Rectal smooth muscle tissue (tissue), 1 donor: ENCODE data around the gene RFT1.

Experiments
- H3K27ac ChIP-seq: one replicate; pipeline ENCODE4 v1.7.0; 2013; ENCODE audit warnings: low read depth, low read length, inconsistent platforms
- H3K27me3 ChIP-seq: one replicate; pipeline ENCODE4 v1.7.0; 2013; ENCODE audit warnings: low read length; ENCODE audit not compliant: control insufficient read depth, insufficient read depth
- H3K36me3 ChIP-seq: one replicate; pipeline ENCODE4 v1.7.0; 2013; ENCODE audit warnings: low read length; ENCODE audit not compliant: control insufficient read depth, insufficient read depth
- H3K4me1 ChIP-seq: one replicate; pipeline ENCODE4 v1.7.0; 2013; ENCODE audit warnings: low read length; ENCODE audit not compliant: control insufficient read depth, insufficient read depth
- H3K4me3 ChIP-seq: one replicate; pipeline ENCODE4 v1.7.0; 2013; ENCODE audit warnings: low read length
- H3K9ac ChIP-seq: one replicate; pipeline ENCODE4 v1.7.0; 2013; ENCODE audit warnings: low read length

Gene RFT1

GRCh38 chr3:53046171-53047170 lies 83.8 kb downstream of the RFT1 start:
- H3K9ac ChIP-seq = no peak overlapping the region
- H3K36me3 ChIP-seq = no peaks in the 10 kb centered on the region
- peak overlapping the region; percentile 73 for H3K27ac ChIP-seq
- H3K4me1 ChIP-seq = peaks cover 4% of the 10 kb centered on the region
- peak overlapping the region; percentile 74 for H3K4me3 ChIP-seq
- no peaks in the 10 kb centered on the region for H3K27me3 ChIP-seq

DNA sequence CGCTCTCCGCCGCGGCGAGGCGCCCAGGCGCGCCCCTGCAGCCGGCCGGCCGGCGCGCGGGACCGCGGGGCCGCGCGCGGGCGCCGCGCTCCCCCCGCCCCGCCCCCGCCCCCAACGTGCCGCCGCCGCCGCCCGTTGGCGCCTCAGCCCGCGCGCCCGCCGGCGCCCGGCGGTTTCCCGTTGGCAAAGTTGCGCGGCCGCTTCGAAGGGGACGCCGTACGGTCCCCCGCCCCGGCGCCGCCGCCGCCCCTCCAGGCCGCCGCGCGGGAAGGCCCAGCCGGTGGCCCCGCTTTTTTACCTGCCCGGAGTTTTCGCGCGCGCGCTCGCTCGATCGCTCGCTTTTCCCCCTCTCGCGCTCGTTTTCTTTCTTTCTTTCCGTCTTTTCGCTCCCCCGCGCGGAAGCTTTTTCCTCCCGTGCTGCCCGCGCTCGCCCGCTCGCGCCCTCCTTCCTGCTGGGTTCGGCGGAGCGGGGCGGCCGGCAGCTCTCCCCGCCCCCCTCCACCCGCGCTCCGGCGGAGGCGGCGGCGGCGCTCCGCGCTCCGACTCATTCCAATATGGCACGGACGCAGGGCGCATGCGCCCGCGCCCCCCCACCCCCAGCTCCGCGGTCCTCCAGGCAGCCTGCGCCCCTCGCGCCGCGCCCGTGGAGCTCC lies 84.6 kb downstream of the RFT1 start, which contains the start of gene SFMBT1:
SFMBT1 (minus strand) TSS at position 556 of the 653 bp plus-strand sequence. CDS start 76,945 bp downstream, outside the sequence.
- Histone ChIP-seq H3K27ac (peak within 1 kb of the TSS; percentile 87), H3K4me3 (peak within 1 kb of the TSS; percentile 90), H3K27me3 (no peaks in the 10 kb centered on the region), H3K4me1 (peaks cover 4% of the 10 kb centered on the region), H3K36me3 (no peaks in the 10 kb centered on the region), H3K9ac (peak within 1 kb of the TSS; percentile 73)

DNA sequence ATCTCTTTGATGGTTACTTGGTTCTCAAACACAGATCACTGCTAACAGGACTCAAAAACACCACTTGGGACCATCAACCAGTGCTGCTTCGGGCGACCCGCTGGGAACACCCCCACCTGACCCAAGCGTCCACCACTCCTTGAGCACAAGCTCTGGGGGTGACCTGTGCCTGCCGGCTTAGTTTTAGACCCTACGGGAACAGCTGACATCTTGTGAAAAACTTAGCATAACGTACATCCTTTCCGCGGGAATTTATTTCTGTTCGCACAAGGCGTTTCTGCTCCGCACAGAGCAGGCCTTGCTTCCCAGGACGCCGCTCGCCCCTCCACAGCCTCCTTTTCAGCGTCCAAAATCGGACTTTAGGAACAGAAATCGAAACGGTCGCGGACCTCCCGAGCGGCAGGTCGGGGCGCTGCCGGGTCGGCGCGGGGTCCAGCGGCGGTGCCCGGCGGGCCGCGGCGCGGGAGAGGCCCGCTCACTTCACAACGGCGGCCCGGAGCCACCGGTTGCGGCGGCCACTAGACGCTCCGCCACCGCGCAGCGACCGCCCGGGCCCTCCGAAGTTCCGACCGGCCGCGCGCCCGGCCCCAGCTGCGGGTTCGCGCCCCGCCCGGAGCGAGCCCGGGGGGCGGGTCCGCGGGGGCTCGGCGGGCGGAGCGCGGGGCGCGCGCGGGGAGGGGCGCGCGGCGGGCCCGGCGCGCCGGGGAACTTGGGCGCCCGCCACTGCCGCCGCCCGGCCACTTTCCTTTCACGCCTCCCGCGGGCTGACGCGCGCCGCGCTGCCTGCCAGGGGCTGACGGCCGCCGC lies 85.3 kb downstream of the RFT1 start:
- Histone ChIP-seq H3K4me3 (peak overlapping the region; percentile 90), H3K36me3 (no peaks in the 10 kb centered on the region), H3K27ac (peak overlapping the region; percentile 87), H3K27me3 (no peaks in the 10 kb centered on the region), H3K4me1 (peaks cover 4% of the 10 kb centered on the region), H3K9ac (peak overlapping the region; percentile 28)

- H3K9ac ChIP-seq = no peak overlapping the region
- H3K27ac ChIP-seq = peak overlapping the region; percentile 87
- H3K4me3 ChIP-seq = peak overlapping the region; percentile 90
- H3K27me3 ChIP-seq = no peaks in the 10 kb centered on the region
- no peaks in the 10 kb centered on the region for H3K36me3 ChIP-seq
- H3K4me1 ChIP-seq = peaks cover 4% of the 10 kb centered on the region
Measured at GRCh38 chr3:53044371-53044710, 85.9 kb downstream of the RFT1 start.

- H3K9ac ChIP-seq = no peak overlapping the region
- H3K4me3 ChIP-seq = no peak overlapping the region
- H3K27me3 ChIP-seq = no peaks in the 10 kb centered on the region
- H3K4me1 ChIP-seq = peaks cover 4% of the 10 kb centered on the region
- no peaks in the 10 kb centered on the region for H3K36me3 ChIP-seq
- no peak overlapping the region for H3K27ac ChIP-seq
Measured at GRCh38 chr3:53043738-53044137, 86.5 kb downstream of the RFT1 start.

DNA sequence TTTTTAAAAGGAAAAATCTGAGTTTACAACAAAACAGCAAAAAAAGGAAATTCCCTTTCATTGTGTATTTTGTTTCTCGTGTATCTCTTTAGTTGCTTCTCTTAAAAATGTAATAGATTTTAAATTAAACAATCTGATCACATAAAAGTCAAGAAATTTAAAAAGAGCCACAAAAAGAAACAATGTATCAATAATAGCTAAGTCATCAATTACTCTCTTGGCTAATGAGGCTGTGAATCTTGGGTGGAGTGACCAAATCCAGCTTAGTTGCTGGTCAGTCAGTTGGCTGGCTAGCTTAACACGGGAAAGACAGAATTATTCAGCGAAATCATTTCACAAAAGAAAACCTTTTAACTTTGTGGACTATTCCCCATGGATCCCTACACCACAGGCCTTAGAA lies 87.6 kb downstream of the RFT1 start:
- H3K9ac ChIP-seq = no peak overlapping the region
- H3K4me3 ChIP-seq = no peak overlapping the region
- H3K27me3 ChIP-seq = no peaks in the 10 kb centered on the region
- H3K4me1 ChIP-seq = peaks cover 4% of the 10 kb centered on the region
- H3K27ac ChIP-seq = no peak overlapping the region
- H3K36me3 ChIP-seq = no peaks in the 10 kb centered on the region

DNA sequence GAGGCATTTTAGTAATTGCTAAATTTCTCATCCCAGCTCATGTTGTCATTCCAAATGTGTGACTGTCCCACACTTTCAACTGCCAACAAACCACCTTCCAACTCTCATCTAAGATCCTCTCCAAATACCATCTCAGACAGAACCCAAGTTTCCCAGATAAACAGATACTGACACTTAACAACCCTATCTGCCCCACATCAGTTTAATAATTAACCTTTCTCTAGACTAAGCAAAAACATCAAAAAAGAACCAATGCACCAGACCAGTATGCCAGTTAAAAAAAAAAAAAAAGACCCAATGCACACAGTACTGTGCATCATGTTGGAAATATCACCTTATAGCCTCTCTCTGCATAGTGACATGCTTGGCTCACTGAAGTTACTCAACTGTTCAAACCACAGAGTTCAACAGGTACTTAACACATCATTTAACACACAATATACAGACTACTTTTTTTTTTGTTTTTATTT lies 89.8 kb downstream of the RFT1 start:
- no peak overlapping the region for H3K9ac ChIP-seq
- H3K4me1 ChIP-seq = peaks cover 4% of the 10 kb centered on the region
- H3K36me3 ChIP-seq = no peaks in the 10 kb centered on the region
- no peak overlapping the region for H3K27ac ChIP-seq
- H3K4me3 ChIP-seq = no peak overlapping the region
- no peaks in the 10 kb centered on the region for H3K27me3 ChIP-seq

DNA sequence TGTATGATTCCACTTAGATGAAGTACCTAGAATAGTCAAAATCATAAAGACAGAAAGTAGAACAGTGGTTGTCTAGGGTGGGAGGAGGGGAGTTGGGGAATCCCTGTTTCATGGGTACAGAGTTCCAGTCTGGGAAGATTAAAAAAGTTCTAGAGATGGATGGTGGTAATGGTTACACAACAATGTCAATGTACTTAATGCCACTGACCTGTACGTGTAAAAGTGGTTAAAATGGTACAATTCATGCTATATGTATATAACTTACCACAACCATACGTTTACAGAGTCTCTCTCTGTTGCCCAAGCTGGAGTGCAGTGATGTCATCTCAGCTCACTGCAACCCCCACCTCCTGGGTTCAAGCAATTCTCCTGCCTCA lies 90.9 kb downstream of the RFT1 start:
- Histone ChIP-seq H3K36me3 (no peaks in the 10 kb centered on the region), H3K27ac (no peak overlapping the region), H3K9ac (no peak overlapping the region), H3K27me3 (no peaks in the 10 kb centered on the region), H3K4me1 (peaks cover 4% of the 10 kb centered on the region), H3K4me3 (no peak overlapping the region)

DNA sequence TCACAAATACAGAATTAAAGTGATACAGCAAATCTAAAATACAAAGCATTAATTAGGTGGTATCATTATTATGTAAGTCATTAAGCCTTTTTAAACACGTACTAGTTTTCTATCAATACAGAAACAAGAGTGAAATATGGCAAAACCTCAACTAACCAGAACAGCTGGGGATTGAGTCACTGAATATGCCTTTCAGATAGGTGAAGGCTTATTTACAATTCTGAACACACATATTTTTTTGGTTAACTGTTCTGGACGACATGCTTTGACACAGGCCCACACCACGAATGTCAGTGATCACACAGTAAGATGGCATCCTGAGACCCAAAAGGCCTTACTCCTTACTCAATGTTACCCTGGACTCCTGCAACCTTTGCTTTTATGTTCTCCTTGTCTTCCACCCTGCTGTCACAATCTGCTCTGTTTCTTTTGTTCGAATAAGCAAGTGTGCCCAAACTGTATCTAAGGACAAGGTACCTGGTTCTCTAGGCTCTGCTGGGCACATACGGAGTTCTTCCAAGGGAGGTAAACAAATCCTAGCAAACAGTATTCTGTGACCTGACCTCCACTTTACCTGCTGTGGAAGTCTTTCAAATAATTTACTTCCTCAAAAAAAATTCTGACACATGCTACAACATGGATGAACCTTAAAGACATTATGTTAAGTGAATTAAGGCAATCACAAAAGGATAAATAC lies 91.4 kb downstream of the RFT1 start:
- Histone ChIP-seq H3K27me3 (no peaks in the 10 kb centered on the region), H3K36me3 (no peaks in the 10 kb centered on the region), H3K4me3 (no peak overlapping the region), H3K27ac (no peak overlapping the region), H3K9ac (no peak overlapping the region), H3K4me1 (peaks cover 3% of the 10 kb centered on the region)
